ENCODE results near the gene IPO9. TPM values are rescaled to one million over a fixed set of nuclear protein-coding genes. Genes with fewer than 3 reads are reported as not detected.
A peak's percentile ranks its signal among the peaks of the same experiment; 100 is the strongest.

The IPO9 gene
- total and polyA plus RNA-seq, 2 experiments from 2014 or later, result 47.6 to 87.4 TPM

DNA sequence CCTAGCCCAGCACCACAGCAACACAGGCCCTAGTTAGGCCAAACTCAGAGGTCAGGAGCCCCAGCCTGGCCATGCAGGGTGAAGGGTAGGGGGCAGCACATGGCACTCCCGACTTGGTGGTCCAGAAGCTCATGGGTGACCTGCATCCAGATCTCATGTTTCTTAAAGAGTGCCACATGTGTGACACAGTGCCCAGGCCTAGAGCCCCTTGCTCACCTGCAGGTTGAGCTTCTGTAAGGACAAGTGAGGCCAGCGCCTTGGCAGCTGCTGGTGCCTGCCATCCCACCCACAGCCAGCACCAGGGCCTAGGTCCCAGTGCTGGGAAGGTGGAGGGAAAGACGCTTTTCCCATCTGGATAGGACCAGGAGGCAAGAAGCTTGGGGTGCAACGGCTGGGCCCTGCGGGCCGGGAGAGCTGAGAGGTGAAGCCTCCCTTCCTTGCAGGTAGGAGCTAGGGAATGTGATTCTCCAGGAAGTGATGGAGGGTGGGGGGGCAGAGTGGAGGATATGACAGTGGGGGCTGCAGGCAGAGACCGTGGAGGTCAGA lies 66.2 kb downstream of the IPO9 start:
- Histone ChIP-seq H4K20me1 (replicated peaks; ENCODE audit: insufficient read depth) (no peaks in the 10 kb centered on the region), H3K79me2 (replicated peaks; ENCODE audit: insufficient read depth) (no peaks in the 10 kb centered on the region), H3K4me1 (ENCODE audit: insufficient read depth) (peaks cover 16% of the 10 kb centered on the region), H3K4me3 (no peak overlapping the region), H3K4me2 (no peak overlapping the region; the same call in 1 of the 2 replicates), H3K27ac (ENCODE audit: low read depth) (no peak overlapping the region), H3K9me2 (ENCODE audit: insufficient read depth) (0 out of 2 replicates have a peak, but pooled peaks cover 7% of the 10 kb centered on the region), H2AFZ (peak overlapping the region; percentile 47; the same call in 1 of the 2 replicates), H3F3A (replicated peaks; ENCODE audit: low read depth) (no peaks in the 10 kb centered on the region), H3K36me3 (ENCODE audit: insufficient read depth) (no peaks in the 10 kb centered on the region), H3K27me3 (ENCODE audit: insufficient read depth) (peaks cover 1% of the 10 kb centered on the region; the same call in 1 of the 2 replicates)
- Mint-ChIP-seq H3K27ac (no peak overlapping the region), H3K4me1 (peaks cover 36% of the 10 kb centered on the region), H3K9me3 (no peaks in the 10 kb centered on the region), H3K4me3 (no peak overlapping the region; the same call in 2 of the 3 replicates), H3K27me3 (ENCODE audit: insufficient read depth, low read depth, poor library complexity) (peaks cover 15% of the 10 kb centered on the region), H3K36me3 (ENCODE audit: low read depth) (no peaks in the 10 kb centered on the region; the same call in 2 of the 3 replicates)
- no peak; the same call in 2 of the 3 replicates for ATAC-seq
- TF ChIP-seq, protein P1, sequence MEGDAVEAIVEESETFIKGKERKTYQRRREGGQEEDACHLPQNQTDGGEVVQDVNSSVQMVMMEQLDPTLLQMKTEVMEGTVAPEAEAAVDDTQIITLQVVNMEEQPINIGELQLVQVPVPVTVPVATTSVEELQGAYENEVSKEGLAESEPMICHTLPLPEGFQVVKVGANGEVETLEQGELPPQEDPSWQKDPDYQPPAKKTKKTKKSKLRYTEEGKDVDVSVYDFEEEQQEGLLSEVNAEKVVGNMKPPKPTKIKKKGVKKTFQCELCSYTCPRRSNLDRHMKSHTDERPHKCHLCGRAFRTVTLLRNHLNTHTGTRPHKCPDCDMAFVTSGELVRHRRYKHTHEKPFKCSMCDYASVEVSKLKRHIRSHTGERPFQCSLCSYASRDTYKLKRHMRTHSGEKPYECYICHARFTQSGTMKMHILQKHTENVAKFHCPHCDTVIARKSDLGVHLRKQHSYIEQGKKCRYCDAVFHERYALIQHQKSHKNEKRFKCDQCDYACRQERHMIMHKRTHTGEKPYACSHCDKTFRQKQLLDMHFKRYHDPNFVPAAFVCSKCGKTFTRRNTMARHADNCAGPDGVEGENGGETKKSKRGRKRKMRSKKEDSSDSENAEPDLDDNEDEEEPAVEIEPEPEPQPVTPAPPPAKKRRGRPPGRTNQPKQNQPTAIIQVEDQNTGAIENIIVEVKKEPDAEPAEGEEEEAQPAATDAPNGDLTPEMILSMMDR (conservative IDR thresholded peaks at IDR 0.05; ENCODE audit: low read depth in 2 of 2), result peak in 1 of 2 experiments; percentile 43; a peak in 2 of 4 replicates
- TF ChIP-seq, protein P2, sequence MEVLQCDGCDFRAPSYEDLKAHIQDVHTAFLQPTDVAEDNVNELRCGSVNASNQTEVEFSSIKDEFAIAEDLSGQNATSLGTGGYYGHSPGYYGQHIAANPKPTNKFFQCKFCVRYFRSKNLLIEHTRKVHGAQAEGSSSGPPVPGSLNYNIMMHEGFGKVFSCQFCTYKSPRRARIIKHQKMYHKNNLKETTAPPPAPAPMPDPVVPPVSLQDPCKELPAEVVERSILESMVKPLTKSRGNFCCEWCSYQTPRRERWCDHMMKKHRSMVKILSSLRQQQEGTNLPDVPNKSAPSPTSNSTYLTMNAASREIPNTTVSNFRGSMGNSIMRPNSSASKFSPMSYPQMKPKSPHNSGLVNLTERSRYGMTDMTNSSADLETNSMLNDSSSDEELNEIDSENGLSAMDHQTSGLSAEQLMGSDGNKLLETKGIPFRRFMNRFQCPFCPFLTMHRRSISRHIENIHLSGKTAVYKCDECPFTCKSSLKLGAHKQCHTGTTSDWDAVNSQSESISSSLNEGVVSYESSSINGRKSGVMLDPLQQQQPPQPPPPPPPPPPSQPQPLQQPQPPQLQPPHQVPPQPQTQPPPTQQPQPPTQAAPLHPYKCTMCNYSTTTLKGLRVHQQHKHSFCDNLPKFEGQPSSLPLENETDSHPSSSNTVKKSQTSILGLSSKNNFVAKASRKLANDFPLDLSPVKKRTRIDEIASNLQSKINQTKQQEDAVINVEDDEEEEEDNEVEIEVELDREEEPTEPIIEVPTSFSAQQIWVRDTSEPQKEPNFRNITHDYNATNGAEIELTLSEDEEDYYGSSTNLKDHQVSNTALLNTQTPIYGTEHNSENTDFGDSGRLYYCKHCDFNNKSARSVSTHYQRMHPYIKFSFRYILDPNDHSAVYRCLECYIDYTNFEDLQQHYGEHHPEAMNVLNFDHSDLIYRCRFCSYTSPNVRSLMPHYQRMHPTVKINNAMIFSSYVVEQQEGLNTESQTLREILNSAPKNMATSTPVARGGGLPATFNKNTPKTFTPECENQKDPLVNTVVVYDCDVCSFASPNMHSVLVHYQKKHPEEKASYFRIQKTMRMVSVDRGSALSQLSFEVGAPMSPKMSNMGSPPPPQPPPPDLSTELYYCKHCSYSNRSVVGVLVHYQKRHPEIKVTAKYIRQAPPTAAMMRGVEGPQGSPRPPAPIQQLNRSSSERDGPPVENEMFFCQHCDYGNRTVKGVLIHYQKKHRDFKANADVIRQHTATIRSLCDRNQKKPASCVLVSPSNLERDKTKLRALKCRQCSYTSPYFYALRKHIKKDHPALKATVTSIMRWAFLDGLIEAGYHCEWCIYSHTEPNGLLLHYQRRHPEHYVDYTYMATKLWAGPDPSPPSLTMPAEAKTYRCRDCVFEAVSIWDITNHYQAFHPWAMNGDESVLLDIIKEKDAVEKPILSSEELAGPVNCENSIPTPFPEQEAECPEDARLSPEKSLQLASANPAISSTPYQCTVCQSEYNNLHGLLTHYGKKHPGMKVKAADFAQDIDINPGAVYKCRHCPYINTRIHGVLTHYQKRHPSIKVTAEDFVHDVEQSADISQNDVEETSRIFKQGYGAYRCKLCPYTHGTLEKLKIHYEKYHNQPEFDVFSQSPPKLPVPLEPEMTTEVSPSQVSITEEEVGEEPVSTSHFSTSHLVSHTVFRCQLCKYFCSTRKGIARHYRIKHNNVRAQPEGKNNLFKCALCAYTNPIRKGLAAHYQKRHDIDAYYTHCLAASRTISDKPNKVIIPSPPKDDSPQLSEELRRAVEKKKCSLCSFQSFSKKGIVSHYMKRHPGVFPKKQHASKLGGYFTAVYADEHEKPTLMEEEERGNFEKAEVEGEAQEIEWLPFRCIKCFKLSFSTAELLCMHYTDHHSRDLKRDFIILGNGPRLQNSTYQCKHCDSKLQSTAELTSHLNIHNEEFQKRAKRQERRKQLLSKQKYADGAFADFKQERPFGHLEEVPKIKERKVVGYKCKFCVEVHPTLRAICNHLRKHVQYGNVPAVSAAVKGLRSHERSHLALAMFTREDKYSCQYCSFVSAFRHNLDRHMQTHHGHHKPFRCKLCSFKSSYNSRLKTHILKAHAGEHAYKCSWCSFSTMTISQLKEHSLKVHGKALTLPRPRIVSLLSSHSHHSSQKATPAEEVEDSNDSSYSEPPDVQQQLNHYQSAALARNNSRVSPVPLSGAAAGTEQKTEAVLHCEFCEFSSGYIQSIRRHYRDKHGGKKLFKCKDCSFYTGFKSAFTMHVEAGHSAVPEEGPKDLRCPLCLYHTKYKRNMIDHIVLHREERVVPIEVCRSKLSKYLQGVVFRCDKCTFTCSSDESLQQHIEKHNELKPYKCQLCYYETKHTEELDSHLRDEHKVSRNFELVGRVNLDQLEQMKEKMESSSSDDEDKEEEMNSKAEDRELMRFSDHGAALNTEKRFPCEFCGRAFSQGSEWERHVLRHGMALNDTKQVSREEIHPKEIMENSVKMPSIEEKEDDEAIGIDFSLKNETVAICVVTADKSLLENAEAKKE (CRISPR knock-in tag; IDR thresholded peaks at IDR 0.05), result no peak
- TF ChIP-seq NANOG (IDR thresholded peaks at IDR 0.05; ENCODE audit: borderline replicate concordance) (no peak), EZH2 (IDR thresholded peaks at IDR 0.05; ENCODE audit: low read depth, unreplicated experiment) (no peak)
- TF ChIP-seq, protein P3, sequence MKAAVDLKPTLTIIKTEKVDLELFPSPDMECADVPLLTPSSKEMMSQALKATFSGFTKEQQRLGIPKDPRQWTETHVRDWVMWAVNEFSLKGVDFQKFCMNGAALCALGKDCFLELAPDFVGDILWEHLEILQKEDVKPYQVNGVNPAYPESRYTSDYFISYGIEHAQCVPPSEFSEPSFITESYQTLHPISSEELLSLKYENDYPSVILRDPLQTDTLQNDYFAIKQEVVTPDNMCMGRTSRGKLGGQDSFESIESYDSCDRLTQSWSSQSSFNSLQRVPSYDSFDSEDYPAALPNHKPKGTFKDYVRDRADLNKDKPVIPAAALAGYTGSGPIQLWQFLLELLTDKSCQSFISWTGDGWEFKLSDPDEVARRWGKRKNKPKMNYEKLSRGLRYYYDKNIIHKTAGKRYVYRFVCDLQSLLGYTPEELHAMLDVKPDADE (IDR thresholded peaks at IDR 0.05), result no peak
- no peak for DNase-seq (ENCODE audit: low spot score)

Measured in GM23338 (cell line).